Ascending aorta (tissue), 2 donors: Measurements from ENCODE around the gene NXPH4. TPM values are rescaled to one million over a fixed set of nuclear protein-coding genes. Genes with fewer than 3 reads are reported as not detected.

Experiments used
- DNase-seq, 2 donors: peaks; one replicate each; pipeline ENCODE4 v3.0.0-alpha.2; 2019; ENCODE audit warnings: low spot score in 2 of 2
- H3K27ac ChIP-seq, 2 donors: fragments of 200-600 bp; sonication (generic); one replicate each; pipeline ENCODE4 v1.5.1; 2016 to 2017; ENCODE audit warnings: mild to moderate bottlenecking in 1 of 2
- H3K27me3 ChIP-seq: fragments of 200-600 bp; sonication (generic); one replicate; pipeline ENCODE4 v1.5.1; 2017
- H3K36me3 ChIP-seq, 2 donors: fragments of 200-600 bp; sonication (generic); one replicate each; pipeline ENCODE4 v1.5.1; 2016
- H3K4me1 ChIP-seq, 2 donors: fragments of 200-600 bp; sonication (generic); one replicate each; pipeline ENCODE4 v1.5.1; 2016 to 2017; ENCODE audit warnings: mild to moderate bottlenecking in 1 of 2
- H3K4me3 ChIP-seq, 2 donors: fragments of 200-600 bp; sonication (generic); one replicate each; pipeline ENCODE4 v1.5.1; 2016 to 2017; ENCODE audit warnings: mild to moderate bottlenecking in 1 of 2
- H3K9me3 ChIP-seq, 2 donors: fragments of 200-600 bp; sonication (generic); one replicate each; pipeline ENCODE4 v1.5.1; 2016
- CTCF ChIP-seq, 3 experiments: fragments of 200-600 bp in 2 of 3; fragments of 450-650 bp in 1 of 3; sonication (generic) in 2 of 3; IDR thresholded peaks; one replicate each; pipeline ENCODE4 v1.5.1; 2016 to 2019; ENCODE audit warnings: antibody characterized with exemption in 3 of 3, mild to moderate bottlenecking in 1 of 3, moderate library complexity in 1 of 3
- intact Hi-C: fragments of 100-400 bp; cut with DNase I; formaldehyde crosslinking; loops from one replicate; pipeline ENCODE4 v1.15.1; 2023
- total RNA-seq: library from RNA; depleted of rRNA; stranded (reverse); fragments of >200 nt; gene quantifications from one replicate; pipeline ENCODE4 v1.1.0, GENCODE V29; 2016

The NXPH4 gene
- total RNA-seq, 1 donor from 2014 or later, result not detected

GRCh38 chr12:57231276-57232021, 14.9 kb downstream of the NXPH4 start:
- peak overlapping the region in 1 of 2 donors; percentile 65 for H3K4me3 ChIP-seq
- TF ChIP-seq CTCF (IDR thresholded peaks at IDR 0.05), result no peak
- no peaks in the 10 kb centered on the region for H3K27me3 ChIP-seq
- H3K9me3 ChIP-seq, result no peaks in the 10 kb centered on the region
- H3K27ac ChIP-seq, result peak overlapping the region in 1 of 2 donors; percentile 74
- peaks cover 23 to 31% of the 10 kb centered on the region in 2 donors for H3K36me3 ChIP-seq
- no peak for DNase-seq
- intact Hi-C loops, result no loop called here
- H3K4me1 ChIP-seq, result peaks cover 0 to 16% of the 10 kb centered on the region in 2 donors

DNA sequence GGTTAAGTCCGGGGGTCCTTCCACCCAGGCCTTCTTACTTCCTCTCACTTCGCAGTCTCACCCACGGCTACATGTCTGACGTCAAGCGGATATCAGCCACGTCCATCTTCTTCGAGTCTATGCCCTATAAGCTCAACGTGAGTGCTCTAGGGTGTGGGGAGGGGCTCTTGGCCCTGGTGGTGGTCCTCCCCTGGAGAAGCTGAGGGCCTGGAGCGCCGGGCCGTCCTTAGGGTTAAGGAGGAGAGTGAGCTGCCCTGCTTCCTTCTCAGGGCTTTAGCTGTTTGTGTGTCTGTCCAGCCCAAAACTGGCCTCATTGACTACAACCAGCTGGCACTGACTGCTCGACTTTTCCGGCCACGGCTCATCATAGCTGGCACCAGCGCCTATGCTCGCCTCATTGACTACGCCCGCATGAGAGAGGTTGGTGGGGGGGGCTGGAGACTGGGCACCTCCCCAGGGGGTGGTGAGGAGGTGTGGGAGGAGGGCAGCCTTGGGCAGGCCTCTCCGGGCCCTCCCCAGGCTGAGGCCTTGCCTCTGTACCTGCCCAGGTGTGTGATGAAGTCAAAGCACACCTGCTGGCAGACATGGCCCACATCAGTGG, 15.7 kb downstream of the NXPH4 start:
- Histone ChIP-seq H3K36me3 (peaks cover 23 to 31% of the 10 kb centered on the region in 2 donors), H3K27me3 (no peaks in the 10 kb centered on the region), H3K4me3 (no peak overlapping the region), H3K9me3 (no peaks in the 10 kb centered on the region), H3K27ac (peak overlapping the region in 1 of 2 donors; percentile 0), H3K4me1 (peaks cover 0 to 12% of the 10 kb centered on the region in 2 donors)
- intact Hi-C loops, result no loop called here
- no peak for TF ChIP-seq CTCF (IDR thresholded peaks at IDR 0.05)
- DNase-seq, result no peak

- H3K27ac ChIP-seq, result peak overlapping the region in 1 of 2 donors; percentile 74
- H3K4me1 ChIP-seq, result peaks cover 6 to 20% of the 10 kb centered on the region in 2 donors
- no peak overlapping the region for H3K4me3 ChIP-seq
- intact Hi-C loops, result no loop called here
- H3K36me3 ChIP-seq, result peaks cover 23 to 31% of the 10 kb centered on the region in 2 donors
- no peak for TF ChIP-seq CTCF (IDR thresholded peaks at IDR 0.05)
- peaks cover 8% of the 10 kb centered on the region for H3K27me3 ChIP-seq
- DNase-seq, result no peak
- H3K9me3 ChIP-seq, result no peaks in the 10 kb centered on the region
These were observed 17.0 kb downstream of the NXPH4 start for GRCh38 chr12:57233357-57234232.

DNA sequence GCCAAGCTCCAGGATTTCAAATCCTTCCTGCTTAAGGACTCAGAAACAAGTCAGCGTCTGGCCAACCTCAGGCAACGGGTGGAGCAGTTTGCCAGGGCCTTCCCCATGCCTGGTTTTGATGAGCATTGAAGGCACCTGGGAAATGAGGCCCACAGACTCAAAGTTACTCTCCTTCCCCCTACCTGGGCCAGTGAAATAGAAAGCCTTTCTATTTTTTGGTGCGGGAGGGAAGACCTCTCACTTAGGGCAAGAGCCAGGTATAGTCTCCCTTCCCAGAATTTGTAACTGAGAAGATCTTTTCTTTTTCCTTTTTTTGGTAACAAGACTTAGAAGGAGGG, 17.6 kb downstream of the NXPH4 start:
- Histone ChIP-seq H3K9me3 (no peaks in the 10 kb centered on the region), H3K4me1 (peaks cover 10 to 22% of the 10 kb centered on the region in 2 donors), H3K4me3 (no peak overlapping the region), H3K36me3 (peaks cover 23 to 31% of the 10 kb centered on the region in 2 donors), H3K27me3 (peaks cover 8% of the 10 kb centered on the region), H3K27ac (peak overlapping the region; percentile 65 to 74)
- intact Hi-C loops, result no loop called here
- DNase-seq, result no peak
- TF ChIP-seq CTCF (IDR thresholded peaks at IDR 0.05), result no peak

GRCh38 chr12:57234571-57235016, 18.0 kb downstream of the NXPH4 start:
- H3K4me1 ChIP-seq, result peaks cover 13 to 25% of the 10 kb centered on the region in 2 donors
- intact Hi-C loops, result loop anchor here (5.0 kb wide), 1 partner anchor 482 kb away; the partner anchor contains the start of gene PRIM1

More at GRCh38 chr12:57234571-57235016, 18.0 kb downstream of the NXPH4 start:
- H3K27me3 ChIP-seq, result peaks cover 8% of the 10 kb centered on the region
- H3K36me3 ChIP-seq, result peaks cover 23 to 31% of the 10 kb centered on the region in 2 donors
- no peak for DNase-seq
- H3K27ac ChIP-seq, result peak overlapping the region; percentile 65 to 74
- no peaks in the 10 kb centered on the region for H3K9me3 ChIP-seq
- TF ChIP-seq CTCF (IDR thresholded peaks at IDR 0.05), result no peak
- H3K4me3 ChIP-seq, result no peak overlapping the region
